ENCODE data around the gene C17orf67. TPM values are rescaled to one million over a fixed set of nuclear protein-coding genes. Genes with fewer than 3 reads are reported as not detected.

C17orf67 gene
- total RNA-seq, 1 donor from 2014 or later, result 1.9 TPM

DNA sequence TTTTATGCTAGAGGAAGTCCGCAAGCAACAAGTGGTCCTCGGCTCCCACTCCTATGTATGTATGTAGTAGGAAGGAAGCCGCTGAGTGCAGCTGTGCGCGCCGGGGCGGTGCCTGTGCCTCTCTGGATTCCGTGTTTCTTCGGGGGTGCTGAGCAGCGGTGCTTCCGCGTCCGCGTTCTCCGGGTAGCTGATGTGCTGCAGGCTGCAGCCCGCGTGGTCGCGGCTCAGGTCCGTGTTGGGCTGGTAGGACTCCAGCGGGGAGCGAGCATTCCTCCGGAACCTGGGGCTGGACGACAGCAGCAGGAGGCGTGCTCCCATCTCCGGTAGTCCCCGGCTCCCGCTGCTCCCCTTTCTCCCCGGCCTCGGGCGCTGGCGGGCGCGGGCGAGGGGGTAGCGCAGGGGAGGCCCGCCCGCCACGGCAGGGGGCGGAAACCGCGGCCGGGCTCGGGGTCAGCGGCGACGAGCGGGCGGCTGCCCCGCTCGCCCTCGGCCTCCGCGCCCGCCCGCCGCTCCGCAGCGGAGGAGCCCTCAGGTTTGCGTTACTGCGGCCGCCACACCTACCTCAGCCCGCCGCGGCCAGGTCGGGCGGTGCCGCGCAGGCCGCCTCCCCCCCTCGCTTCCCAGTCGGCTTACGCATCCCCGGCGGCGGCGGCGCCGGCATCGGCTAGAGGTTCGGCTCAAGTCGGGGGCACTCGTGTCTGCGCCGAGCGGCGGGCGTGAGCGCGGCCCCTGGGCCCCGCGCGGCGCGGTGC is 487 bp downstream of the C17orf67 start:
- DNase-seq, result peak; percentile 36

- no peak for DNase-seq
These were observed 1.3 kb downstream of the C17orf67 start for GRCh38 chr17:56832446-56832845.

DNA sequence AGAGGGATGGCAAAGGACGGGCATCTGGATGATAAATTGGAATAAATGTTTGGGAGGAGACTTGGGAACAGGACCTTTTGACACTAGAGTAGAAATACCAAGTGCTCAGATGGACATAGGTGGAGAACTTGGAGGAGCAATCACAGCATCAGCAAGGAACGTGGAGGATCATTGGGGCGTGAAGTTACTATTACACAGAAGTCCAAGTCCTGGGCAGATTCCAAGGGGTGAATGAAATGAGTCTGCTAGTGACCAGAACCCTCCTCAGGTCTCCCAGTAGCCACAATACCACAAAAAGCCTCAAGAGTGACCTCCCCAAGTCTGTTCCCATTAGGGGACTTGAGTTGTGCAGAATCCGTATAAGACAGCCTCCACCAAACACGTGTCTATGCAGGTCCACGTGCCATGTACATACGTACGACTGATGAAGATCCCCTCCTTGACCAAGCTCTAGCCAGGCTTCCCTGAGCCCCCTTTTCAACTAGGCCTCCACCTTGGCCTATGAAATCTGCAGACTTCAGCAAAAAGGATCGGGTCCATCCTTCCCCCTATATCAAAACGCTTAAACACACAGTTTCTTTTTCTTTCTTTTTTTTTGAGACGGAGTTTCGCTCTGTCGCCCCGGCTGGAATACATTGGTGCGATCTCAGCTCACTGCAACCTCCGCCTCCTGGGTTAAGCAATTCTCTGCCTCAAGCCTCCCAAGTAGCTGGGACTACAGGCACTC is 2.2 kb downstream of the C17orf67 start:
- no peak for DNase-seq

DNA sequence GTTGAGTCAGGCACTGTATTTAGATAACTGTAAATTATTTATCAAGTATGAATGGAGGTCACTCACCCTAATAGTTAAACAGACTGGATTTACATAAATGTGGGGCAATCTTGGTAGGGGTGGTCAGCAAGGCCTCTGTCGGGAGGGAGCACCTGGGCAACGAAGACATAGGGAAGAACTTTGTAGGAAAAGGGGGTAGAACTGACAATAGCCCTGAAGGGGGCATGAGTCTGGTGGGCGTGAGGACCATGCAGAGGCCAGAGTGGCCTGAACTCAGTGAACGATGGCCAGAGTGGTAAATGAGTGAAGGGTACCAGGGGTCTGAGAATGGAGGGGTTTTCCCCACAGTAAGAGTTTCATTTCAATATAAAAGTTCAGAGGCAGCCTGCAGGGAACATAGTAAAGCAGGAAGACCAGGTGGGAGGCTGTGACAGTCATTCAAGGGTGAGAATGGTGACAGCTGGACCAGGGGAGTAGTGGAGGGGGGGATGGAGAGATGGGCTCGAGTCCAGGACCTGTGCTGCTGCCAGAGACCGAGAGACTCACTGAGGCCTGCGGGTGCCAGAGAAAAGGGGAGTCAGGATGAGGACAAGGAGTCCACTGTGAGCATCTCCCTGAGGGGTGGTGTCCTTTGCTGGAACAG is 2.9 kb downstream of the C17orf67 start:
- DNase-seq, result no peak

DNA sequence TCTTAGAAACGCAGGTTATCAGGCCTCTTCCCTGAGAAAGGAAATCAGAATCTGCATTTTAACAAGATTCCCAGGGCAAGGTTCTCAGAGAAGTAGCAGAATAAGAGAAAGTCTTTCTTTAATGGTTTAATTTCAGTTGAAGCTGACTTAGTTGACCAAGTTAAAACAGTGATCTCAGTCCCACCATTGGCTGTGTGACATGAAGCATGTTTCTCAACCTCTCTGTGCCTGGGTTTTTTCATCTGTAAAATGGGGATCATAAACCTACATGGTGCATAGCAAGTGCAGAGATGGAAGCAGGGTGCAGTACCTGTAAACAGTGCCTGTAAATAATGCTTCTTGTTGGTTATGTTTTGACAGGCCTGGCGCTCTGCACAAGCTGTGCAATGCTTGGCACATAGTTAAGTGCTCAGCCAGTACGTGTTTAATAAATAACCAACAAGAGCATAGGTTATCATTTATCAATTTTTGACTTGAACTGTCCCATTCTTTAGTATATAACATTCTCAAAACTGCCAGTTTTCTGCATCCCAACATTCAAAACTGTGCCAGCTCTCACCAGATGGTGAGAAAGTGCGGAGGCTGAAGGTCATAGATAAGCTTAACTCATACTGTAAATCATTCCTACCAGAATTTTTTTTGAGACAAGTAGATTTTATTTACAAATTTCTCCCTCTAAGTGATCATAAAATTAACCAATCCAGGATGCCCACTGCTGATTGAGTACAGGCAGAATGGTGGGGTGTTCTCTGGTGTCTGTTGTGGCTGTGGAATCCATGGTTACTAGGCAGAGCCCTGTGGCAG is 6.9 kb downstream of the C17orf67 start:
- DNase-seq, result no peak

DNA sequence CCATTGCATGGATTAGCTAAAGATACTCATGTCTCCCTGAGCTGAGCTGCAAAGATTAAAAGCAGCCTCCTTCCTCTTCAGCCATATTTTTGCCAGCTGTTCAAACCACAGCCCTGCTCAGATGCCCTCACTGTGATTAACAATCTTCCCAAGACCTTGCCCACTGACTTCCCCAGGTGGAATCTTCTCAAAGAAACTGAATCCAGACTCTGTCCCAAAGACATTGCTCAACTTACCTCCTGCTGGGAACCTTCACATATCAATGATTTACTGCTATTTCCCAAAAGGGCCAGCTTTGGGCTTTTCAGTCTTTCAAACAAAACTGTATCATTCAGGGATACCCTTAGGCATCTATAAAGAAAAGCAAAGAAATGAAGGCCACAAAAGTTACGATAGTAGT is 9.2 kb downstream of the C17orf67 start:
- DNase-seq, result no peak

GRCh38 chr17:56823848-56824247 is 9.9 kb downstream of the C17orf67 start:
- no peak for DNase-seq

DNA sequence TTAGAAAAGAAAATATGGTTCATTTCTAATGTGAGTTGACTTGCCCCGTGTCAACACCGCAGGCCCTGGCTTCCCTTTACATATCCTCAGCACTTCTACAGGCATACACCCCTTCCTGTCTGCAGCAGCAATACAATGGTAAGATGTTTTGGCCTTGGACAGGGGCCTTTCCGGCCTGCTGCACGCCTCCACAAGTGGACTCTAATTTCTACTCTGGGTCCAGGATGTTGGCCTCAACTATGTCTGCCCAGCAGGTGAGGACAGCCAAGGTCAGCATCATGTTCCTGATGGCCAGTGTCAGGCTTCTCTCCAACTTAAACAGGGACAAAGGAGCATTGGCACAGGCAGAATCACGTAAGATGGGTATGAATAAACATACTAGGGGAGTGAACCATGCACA is 11.0 kb downstream of the C17orf67 start:
- DNase-seq, result no peak

- DNase-seq, result no peak
These were observed 11.7 kb downstream of the C17orf67 start for GRCh38 chr17:56821847-56822534.

DNA sequence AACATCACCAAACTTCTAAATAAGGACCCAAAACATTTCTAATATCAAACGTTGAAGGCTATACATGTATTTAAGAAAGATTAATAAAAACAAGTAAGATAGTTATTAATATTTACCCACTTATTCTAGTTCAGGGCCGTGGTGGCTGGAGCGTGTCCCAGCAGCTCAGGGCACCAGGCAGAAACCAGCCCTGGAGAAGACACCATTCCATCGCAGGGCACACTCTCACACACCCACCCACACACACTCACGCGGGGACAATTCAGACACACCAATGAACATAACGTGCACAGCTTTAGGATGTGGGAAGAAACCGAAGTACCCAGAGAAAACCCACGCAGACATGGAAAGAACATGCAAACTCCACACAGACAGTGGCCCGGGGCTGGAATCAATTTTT is 13.5 kb downstream of the C17orf67 start:
- DNase-seq, result no peak

DNA sequence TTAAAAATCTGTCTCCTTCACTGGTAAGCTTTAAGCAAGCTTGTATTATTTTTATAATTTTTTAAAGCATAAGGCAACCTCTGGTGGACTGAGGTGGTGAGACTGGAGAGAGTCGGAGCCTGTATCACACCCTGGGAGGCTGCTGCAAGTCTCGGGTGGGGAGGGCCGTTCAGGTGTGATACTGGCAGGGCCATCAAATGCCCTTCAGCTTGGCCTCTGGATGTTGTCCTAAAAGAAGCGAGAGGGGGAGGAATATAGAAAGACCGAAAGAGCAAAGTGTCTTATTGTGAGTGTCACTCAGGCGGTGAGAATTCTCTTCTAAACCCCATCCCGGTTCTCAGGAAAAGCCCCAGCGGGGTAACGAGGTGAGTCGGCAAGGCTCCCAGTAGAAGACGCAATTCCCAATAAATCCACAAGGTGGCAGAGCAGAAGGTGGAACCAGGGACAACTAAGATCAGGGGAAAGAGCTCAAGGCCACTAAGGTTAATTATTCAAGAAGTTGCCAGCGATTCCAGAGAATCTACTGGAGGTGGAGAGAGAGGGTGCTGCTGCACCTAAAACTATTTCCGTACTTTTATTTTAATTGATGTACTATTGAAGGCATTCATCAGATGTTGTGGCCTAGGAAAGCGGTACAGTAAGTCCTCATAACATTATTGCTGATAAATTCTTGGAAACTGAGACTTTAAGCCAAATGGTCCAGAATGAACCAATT is 14.1 kb downstream of the C17orf67 start:
- no peak for DNase-seq

DNA sequence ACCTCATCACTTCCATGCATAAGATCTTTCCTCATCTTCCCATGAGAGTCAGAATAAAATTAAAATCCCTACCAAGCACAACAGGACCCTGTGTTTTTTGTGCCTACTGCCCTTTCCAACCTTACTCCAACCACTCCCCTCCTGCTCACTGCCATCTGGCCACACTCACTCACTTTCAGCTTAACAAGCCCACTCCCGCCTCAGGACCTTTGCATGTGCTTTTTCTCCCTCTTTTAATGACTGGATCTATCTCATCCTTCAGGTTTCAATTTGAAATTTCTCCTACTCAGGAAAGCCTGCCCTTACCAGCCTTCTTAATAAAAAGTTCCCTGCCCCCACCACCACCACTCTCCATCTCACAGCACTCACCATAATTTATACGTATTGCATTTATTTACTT is 14.7 kb downstream of the C17orf67 start:
- DNase-seq, result no peak

DNA sequence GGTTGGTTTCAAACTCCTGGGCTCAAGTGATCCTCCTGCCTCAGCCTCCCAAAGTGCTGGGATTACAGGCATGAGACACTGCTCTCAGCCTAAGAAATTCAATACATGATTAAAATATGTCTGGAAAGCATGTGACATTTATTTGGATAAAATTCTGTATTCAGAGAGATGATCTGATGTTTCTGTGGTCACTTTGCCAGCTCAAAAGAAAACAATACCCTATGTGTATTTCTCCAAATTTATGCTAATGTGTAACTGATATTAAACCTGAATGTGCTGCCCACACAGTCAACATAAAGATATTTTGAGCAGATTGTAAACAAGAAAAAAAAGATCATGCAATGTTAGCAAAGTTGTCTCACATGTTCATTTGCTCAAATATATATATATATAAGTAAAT is 16.7 kb downstream of the C17orf67 start:
- DNase-seq, result no peak

DNA sequence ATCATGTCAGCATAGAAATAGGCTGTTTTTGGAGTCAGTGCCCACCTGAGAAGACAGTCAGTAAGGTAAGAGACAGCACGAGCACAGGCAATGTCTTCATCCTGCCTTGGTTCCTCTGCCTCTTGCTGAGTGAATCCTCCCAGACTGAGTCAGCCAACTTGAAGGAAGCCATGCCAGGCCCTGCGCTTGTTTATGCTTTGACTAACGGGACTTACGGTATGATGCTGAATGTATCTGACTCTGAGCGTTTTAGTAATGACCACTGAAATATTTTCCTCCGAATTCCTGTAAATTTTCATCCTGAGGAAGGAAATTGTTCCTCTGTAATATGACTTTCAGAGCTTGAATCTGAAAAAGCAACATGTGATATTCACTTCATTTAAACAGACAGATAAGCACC is 18.0 kb downstream of the C17orf67 start:
- DNase-seq, result no peak

DNA sequence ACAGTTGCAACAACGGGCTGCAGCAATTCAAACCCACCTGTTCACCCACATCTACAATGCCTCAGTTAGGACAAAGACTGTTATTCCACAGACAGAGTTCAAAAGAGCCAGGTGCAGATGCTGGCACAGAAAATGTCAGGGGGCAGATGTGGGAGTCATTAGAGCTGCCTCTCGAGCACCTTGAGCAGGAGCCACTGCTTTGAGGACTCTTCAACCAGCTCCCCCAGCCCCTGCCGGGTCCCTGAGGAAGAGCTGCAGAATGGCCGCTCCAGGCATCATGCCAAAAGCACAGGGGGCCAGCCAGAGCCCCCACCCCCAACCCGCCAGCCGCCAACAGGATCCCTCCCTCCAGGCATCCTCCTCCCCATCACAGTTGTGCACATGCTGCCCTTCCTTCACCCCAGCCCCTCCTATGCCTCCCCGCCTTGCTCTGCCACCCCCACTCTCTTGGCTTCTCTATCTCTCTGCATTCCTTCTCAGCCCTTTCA is 20.8 kb downstream of the C17orf67 start:
- DNase-seq, result no peak

DNA sequence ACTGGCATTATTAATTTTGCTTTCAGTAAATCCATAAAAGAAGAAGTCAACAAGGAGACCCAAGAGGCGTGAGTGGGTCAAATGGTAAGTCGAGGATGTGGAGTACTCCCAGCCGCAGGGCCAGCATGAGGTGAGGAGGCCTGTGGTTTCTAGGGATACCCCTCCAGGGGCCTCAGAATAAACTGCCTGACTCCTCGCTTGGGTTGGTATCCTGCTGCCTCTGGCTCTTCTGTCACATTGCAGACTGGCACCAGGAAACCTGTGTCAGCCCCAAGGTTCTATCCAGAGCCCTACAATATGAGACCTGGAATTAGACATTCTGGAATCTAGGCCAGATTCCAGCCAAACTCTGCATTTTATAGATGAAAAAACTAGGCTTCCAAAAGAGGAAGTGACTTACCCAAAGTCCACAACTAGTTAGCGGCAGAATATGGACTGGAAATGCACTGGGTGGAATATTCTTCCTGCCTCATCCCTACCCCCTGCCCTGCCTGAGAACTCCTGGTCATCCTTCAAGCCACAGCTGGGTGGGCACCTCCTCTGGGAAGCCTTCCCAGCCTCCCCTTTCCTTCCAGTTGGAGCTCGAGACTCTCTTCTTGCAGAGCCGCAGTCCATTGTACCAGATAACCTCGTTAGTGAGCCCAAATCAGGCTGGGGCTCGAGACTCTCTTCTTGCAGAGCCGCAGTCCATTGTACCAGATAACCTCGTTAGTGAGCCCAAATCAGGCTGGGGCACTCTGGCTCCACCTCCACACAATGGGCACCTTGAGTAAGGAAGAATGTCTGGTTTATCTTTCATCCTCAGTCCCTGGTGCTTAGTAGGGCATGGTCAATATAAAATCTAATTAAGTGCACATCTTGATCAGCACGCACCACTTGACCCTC is 22.6 kb downstream of the C17orf67 start:
- no peak for DNase-seq

GRCh38 chr17:56810343-56810742 is 23.4 kb downstream of the C17orf67 start:
- no peak for DNase-seq

DNA sequence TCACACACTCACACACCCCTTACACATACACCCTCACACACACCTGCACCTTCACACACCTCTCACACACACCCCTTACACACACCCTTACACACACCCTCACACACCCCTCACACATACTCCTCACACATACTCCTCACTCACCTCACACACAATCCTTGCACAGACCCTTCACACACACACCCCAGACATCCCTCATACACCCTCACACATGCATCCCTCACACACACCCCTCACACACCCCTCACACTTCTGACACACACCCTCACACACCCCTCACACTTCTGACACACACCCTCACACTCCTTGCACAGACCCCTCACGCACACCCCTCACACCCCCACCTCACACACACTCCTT is 23.9 kb downstream of the C17orf67 start:
- no peak for DNase-seq

DNA sequence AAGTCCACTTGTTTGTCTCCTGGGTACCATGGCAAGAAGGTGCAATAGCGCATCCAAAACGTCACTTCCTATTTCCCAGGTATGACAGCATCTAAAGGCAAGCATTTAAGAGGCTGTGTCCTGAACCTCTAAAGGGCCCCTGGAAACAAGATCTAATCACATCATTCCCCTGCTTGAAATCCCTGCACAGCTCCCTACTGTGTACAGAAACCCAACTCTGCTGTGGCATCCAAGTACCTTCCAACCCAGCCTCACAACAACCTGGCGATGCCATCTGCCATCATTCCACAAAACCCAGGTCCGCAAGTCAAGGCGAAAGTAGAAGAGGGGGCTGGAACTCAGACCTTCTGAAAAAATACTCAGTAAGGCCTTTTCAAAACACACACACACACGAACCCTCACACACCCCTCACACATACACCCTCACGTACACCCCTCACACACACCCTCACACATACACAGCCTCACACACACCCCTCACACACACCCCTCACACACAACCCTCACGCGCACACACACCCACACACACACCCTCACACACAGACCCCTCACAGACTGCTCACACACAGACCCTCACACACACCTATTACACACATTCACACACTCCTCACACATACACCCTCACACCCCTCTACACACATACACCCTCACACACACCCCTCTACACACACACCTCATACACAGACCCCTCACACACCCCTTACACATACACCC is 24.5 kb downstream of the C17orf67 start:
- no peak for DNase-seq

DNA sequence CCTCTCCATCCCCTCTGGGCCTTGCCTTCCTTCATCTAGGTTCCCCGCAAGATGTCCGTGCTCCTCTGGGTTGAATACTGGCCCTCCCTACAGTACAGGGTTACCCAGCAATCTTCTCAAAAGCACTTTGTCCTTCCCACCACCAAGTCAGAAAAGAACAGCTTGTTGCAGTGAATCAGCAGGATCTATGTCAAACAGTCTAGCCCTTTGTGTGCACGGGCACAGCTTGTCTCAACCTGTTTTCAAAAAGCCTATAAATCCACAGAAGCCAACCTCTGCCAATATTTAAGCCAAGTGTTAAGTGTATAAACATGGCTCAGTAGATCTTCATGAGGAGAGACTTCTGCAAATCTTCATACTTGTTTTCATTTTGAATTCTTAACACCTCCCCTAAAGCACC is 25.2 kb downstream of the C17orf67 start:
- DNase-seq, result no peak

Measured in occipital lobe (tissue), 2 donors.